ENCODE data around the gene ANTXR1. TPM values are rescaled to one million over a fixed set of nuclear protein-coding genes. Genes with fewer than 3 reads are reported as not detected.
A peak's percentile ranks its signal among the peaks of the same experiment; 100 is the strongest.

ANTXR1 gene
- total and polyA plus RNA-seq, 2 experiments from 2014 or later: 24.0 to 36.0 TPM

- Histone ChIP-seq H3K36me3 (peaks cover 17% of the 10 kb centered on the region), H3K27me3 (no peaks in the 10 kb centered on the region), H3K27ac (no peak overlapping the region), H3K4me3 (no peak overlapping the region), H3K9me3 (ENCODE audit: low read depth) (no peaks in the 10 kb centered on the region), H3K4me1 (ENCODE audit: low read depth) (peaks cover 8% of the 10 kb centered on the region)
- no peak for TF ChIP-seq CTCF (IDR thresholded peaks at IDR 0.05; ENCODE audit: low read depth, low read length)
- DNase-seq (ENCODE audit: low read depth in 1 of 2, low spot score in 1 of 2): no peak
Observed at GRCh38 chr2:69190743-69191404, 177.9 kb downstream of the ANTXR1 start.

GRCh38 chr2:69191634-69192033, 178.7 kb downstream of the ANTXR1 start:
- H3K27me3 ChIP-seq: no peaks in the 10 kb centered on the region
- H3K9me3 ChIP-seq (ENCODE audit: low read depth): no peaks in the 10 kb centered on the region
- TF ChIP-seq CTCF (IDR thresholded peaks at IDR 0.05; ENCODE audit: low read depth, low read length): no peak
- no peak overlapping the region for H3K4me3 ChIP-seq
- no peak overlapping the region for H3K27ac ChIP-seq
- H3K36me3 ChIP-seq: peaks cover 15% of the 10 kb centered on the region
- no peak for DNase-seq (ENCODE audit: low read depth in 1 of 2, low spot score in 1 of 2)
- H3K4me1 ChIP-seq (ENCODE audit: low read depth): peaks cover 8% of the 10 kb centered on the region

- no peak overlapping the region for H3K27ac ChIP-seq
- no peaks in the 10 kb centered on the region for H3K9me3 ChIP-seq (ENCODE audit: low read depth)
- peaks cover 15% of the 10 kb centered on the region for H3K36me3 ChIP-seq
- TF ChIP-seq CTCF (IDR thresholded peaks at IDR 0.05; ENCODE audit: low read depth, low read length): no peak
- no peak overlapping the region for H3K4me3 ChIP-seq
- no peaks in the 10 kb centered on the region for H3K27me3 ChIP-seq
- H3K4me1 ChIP-seq (ENCODE audit: low read depth): peaks cover 8% of the 10 kb centered on the region
- DNase-seq (ENCODE audit: low read depth in 1 of 2, low spot score in 1 of 2): no peak
Observed at GRCh38 chr2:69192176-69192945, 179.4 kb downstream of the ANTXR1 start.

GRCh38 chr2:69195706-69196105, 182.7 kb downstream of the ANTXR1 start:
- DNase-seq (ENCODE audit: low read depth in 1 of 2, low spot score in 1 of 2): no peak
- no peak overlapping the region for H3K4me3 ChIP-seq
- H3K9me3 ChIP-seq (ENCODE audit: low read depth): no peaks in the 10 kb centered on the region
- H3K4me1 ChIP-seq (ENCODE audit: low read depth): peaks cover 7% of the 10 kb centered on the region
- no peak overlapping the region for H3K27ac ChIP-seq
- H3K27me3 ChIP-seq: no peaks in the 10 kb centered on the region
- peaks cover 15% of the 10 kb centered on the region for H3K36me3 ChIP-seq
- TF ChIP-seq CTCF (IDR thresholded peaks at IDR 0.05; ENCODE audit: low read depth, low read length): no peak

- no peak for TF ChIP-seq CTCF (IDR thresholded peaks at IDR 0.05; ENCODE audit: low read depth, low read length)
- Histone ChIP-seq H3K4me1 (ENCODE audit: low read depth) (peaks cover 7% of the 10 kb centered on the region), H3K36me3 (peaks cover 15% of the 10 kb centered on the region), H3K9me3 (ENCODE audit: low read depth) (no peaks in the 10 kb centered on the region), H3K4me3 (no peak overlapping the region), H3K27me3 (no peaks in the 10 kb centered on the region), H3K27ac (no peak overlapping the region)
- DNase-seq (ENCODE audit: low read depth in 1 of 2, low spot score in 1 of 2): peak in 1 of 2 donors; percentile 69
Observed at GRCh38 chr2:69196327-69197117, 183.5 kb downstream of the ANTXR1 start.
